ENCODE measurements around the gene MYO1B. TPM values are rescaled to one million over a fixed set of nuclear protein-coding genes. Genes with fewer than 3 reads are reported as not detected.
A peak's percentile ranks its signal among the peaks of the same experiment; 100 is the strongest.

MYO1B gene
- total and polyA plus RNA-seq, 2 experiments from 2014 or later = 26.4 to 70.6 TPM

- TF ChIP-seq, protein P1, sequence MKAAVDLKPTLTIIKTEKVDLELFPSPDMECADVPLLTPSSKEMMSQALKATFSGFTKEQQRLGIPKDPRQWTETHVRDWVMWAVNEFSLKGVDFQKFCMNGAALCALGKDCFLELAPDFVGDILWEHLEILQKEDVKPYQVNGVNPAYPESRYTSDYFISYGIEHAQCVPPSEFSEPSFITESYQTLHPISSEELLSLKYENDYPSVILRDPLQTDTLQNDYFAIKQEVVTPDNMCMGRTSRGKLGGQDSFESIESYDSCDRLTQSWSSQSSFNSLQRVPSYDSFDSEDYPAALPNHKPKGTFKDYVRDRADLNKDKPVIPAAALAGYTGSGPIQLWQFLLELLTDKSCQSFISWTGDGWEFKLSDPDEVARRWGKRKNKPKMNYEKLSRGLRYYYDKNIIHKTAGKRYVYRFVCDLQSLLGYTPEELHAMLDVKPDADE (IDR thresholded peaks at IDR 0.05) = no peak
Measured at GRCh38 chr2:191272064-191272463, 26.9 kb downstream of the MYO1B start (continued).

DNA sequence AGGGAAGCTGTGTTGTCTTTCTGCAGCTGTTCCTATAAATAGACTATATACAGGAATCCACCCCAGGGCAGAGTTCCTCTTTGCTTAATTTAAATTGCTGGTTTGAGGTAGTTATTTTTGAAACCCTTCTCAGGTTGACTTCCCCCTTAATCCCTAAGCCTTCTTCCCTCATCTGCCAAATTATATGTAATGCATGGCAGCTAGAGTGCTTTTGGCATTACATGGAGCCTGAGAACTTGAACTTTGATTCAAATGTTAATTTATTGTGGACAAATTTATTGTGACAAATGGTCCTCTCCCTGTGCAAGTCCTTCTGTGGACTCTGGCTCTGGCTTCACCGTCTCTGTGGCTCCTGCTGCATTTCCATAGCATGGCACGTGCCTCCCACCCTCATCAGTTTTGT, 29.2 kb downstream of the MYO1B start:
- Mint-ChIP-seq H3K4me1 (peaks cover 56% of the 10 kb centered on the region), H3K4me3 (no peak overlapping the region), H3K36me3 (ENCODE audit: low read depth) (peaks cover 8% of the 10 kb centered on the region; the same call in 2 of the 3 replicates), H3K9me3 (no peaks in the 10 kb centered on the region), H3K27ac (0 out of 2 replicates have a peak overlapping the region, but pooled peaks have one; percentile 0), H3K27me3 (ENCODE audit: insufficient read depth, low read depth, poor library complexity) (no peaks in the 10 kb centered on the region)
- peaks cover 47% of the 10 kb centered on the region; the same call in 1 of the 2 replicates for H4K20me1 ChIP-seq (replicated peaks; ENCODE audit: insufficient read depth)
- no peak overlapping the region for H3K4me3 ChIP-seq
- H3K36me3 ChIP-seq (ENCODE audit: insufficient read depth) = no peaks in the 10 kb centered on the region
- H3K4me1 ChIP-seq (ENCODE audit: insufficient read depth) = peaks cover 22% of the 10 kb centered on the region
- H2AFZ ChIP-seq = no peak overlapping the region
- H3K9me2 ChIP-seq (ENCODE audit: insufficient read depth) = no peaks in the 10 kb centered on the region
- no peaks in the 10 kb centered on the region for H3K27me3 ChIP-seq (ENCODE audit: insufficient read depth)
- no peak overlapping the region for H3K27ac ChIP-seq (ENCODE audit: low read depth)
- no peaks in the 10 kb centered on the region for H3F3A ChIP-seq (replicated peaks; ENCODE audit: low read depth)
- peaks cover 91% of the 10 kb centered on the region for H3K79me2 ChIP-seq (replicated peaks; ENCODE audit: insufficient read depth)
- no peak overlapping the region for H3K4me2 ChIP-seq
- DNase-seq (ENCODE audit: low spot score) (no peak), ATAC-seq (no peak)
- TF ChIP-seq NANOG (IDR thresholded peaks at IDR 0.05; ENCODE audit: borderline replicate concordance) = no peak
- no peak for TF ChIP-seq ZNF462 (CRISPR knock-in tag; IDR thresholded peaks at IDR 0.05)
- no peak for TF ChIP-seq JUNB (IDR thresholded peaks at IDR 0.05; ENCODE audit: unreplicated experiment)
- TF ChIP-seq CTCF (conservative IDR thresholded peaks at IDR 0.05; ENCODE audit: low read depth in 2 of 2) = no peak
- TF ChIP-seq CREB1 (CRISPR knock-in tag; IDR thresholded peaks at IDR 0.05; ENCODE audit: low read depth) = no peak
- no peak for TF ChIP-seq EZH2phosphoT487 (IDR thresholded peaks at IDR 0.05; ENCODE audit: unreplicated experiment)
- TF ChIP-seq, protein P2, sequence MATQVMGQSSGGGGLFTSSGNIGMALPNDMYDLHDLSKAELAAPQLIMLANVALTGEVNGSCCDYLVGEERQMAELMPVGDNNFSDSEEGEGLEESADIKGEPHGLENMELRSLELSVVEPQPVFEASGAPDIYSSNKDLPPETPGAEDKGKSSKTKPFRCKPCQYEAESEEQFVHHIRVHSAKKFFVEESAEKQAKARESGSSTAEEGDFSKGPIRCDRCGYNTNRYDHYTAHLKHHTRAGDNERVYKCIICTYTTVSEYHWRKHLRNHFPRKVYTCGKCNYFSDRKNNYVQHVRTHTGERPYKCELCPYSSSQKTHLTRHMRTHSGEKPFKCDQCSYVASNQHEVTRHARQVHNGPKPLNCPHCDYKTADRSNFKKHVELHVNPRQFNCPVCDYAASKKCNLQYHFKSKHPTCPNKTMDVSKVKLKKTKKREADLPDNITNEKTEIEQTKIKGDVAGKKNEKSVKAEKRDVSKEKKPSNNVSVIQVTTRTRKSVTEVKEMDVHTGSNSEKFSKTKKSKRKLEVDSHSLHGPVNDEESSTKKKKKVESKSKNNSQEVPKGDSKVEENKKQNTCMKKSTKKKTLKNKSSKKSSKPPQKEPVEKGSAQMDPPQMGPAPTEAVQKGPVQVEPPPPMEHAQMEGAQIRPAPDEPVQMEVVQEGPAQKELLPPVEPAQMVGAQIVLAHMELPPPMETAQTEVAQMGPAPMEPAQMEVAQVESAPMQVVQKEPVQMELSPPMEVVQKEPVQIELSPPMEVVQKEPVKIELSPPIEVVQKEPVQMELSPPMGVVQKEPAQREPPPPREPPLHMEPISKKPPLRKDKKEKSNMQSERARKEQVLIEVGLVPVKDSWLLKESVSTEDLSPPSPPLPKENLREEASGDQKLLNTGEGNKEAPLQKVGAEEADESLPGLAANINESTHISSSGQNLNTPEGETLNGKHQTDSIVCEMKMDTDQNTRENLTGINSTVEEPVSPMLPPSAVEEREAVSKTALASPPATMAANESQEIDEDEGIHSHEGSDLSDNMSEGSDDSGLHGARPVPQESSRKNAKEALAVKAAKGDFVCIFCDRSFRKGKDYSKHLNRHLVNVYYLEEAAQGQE (IDR thresholded peaks at IDR 0.05; ENCODE audit: unreplicated experiment) = no peak
- no peak for TF ChIP-seq ZNF114 (CRISPR knock-in tag; IDR thresholded peaks at IDR 0.05)
- TF ChIP-seq STAT1 (IDR thresholded peaks at IDR 0.05; ENCODE audit: unreplicated experiment) = no peak
- no peak for TF ChIP-seq EZH2 (IDR thresholded peaks at IDR 0.05; ENCODE audit: low read depth, unreplicated experiment)
- no peak for TF ChIP-seq POLR2AphosphoS5 (IDR thresholded peaks at IDR 0.05; ENCODE audit: low read depth)
- no peak for TF ChIP-seq ZNF331 (CRISPR knock-in tag; IDR thresholded peaks at IDR 0.05; ENCODE audit: low read depth)
